ENCODE data around the gene SUSD4. TPM values are rescaled to one million over a fixed set of nuclear protein-coding genes. Genes with fewer than 3 reads are reported as not detected.
A peak's percentile ranks its signal among the peaks of the same experiment; 100 is the strongest.

Gene SUSD4
- total RNA-seq, 2 experiments from 2014 or later, result 0.17 TPM; not detected in 1

GRCh38 chr1:223243441-223244050, 120.4 kb downstream of the SUSD4 start:
- ATAC-seq (ENCODE audit: low read depth) (no peak), DNase-seq (no peak)
- Mint-ChIP-seq H3K27me3 (peaks cover 12% of the 10 kb centered on the region), H3K4me3 (no peak overlapping the region), H3K9me3 (no peaks in the 10 kb centered on the region), H3K36me3 (peaks cover 2% of the 10 kb centered on the region), H3K27ac (no peak overlapping the region), H3K4me1 (peaks cover 22% of the 10 kb centered on the region)
- POLR2A ChIA-PET, result no interaction called here

DNA sequence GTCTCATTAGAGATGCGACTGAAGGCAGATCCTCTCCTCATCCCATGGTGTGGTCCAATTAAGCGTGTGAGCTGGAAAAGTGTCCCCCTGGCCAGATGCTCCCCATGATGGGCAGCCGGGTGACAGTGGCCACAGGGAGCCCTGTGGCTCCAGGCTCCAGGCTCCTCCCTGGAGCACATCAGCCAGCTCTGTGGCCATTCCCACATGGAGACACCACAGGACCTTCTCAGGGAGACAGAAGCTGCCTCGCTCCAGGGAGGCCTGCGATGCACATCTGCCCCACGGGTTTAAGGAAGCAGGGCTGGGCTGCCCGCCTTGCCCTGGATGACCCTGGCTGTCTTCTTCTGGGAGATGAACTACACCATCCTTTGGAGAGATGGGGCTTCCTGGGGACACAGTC, 121.0 kb downstream of the SUSD4 start:
- POLR2A ChIA-PET, result no interaction called here
- ATAC-seq (ENCODE audit: low read depth), result no peak
- Mint-ChIP-seq H3K27ac (no peak overlapping the region), H3K4me3 (no peak overlapping the region), H3K36me3 (peaks cover 2% of the 10 kb centered on the region), H3K4me1 (peaks cover 17% of the 10 kb centered on the region), H3K27me3 (peaks cover 12% of the 10 kb centered on the region), H3K9me3 (peaks cover 3% of the 10 kb centered on the region)
- no peak for DNase-seq

GRCh38 chr1:223242382-223242955, 121.5 kb downstream of the SUSD4 start:
- Mint-ChIP-seq H3K27ac (no peak overlapping the region), H3K36me3 (peaks cover 2% of the 10 kb centered on the region), H3K9me3 (peaks cover 3% of the 10 kb centered on the region), H3K4me3 (no peak overlapping the region), H3K4me1 (peaks cover 17% of the 10 kb centered on the region), H3K27me3 (peaks cover 12% of the 10 kb centered on the region)
- DNase-seq (no peak), ATAC-seq (ENCODE audit: low read depth) (no peak)
- POLR2A ChIA-PET, result no interaction called here

DNA sequence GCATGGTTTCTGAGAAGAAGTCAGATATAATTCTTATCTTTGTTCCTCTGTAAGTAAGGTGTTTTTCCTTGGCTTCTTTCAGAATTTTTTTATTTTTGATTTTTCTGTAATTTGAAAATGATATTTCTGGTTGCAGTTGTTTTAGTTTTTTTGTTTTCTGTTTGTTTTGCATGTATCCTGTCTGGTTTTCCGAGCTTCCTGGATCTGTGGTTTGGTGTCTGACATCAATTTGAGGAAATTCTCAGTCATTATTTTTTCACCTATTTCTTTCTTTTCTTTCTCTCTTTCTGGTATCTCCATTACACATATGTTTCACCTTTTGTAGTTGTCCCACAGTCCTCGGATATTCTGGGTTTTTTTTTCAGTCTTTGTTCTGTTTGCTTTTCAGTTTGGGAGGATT, 123.9 kb downstream of the SUSD4 start:
- no peak for ATAC-seq (ENCODE audit: low read depth)
- H3K27ac Mint-ChIP-seq, result no peak overlapping the region
- no peak for DNase-seq
- H3K36me3 Mint-ChIP-seq, result no peaks in the 10 kb centered on the region
- peaks cover 4% of the 10 kb centered on the region for H3K27me3 Mint-ChIP-seq
- POLR2A ChIA-PET, result no interaction called here
- H3K9me3 Mint-ChIP-seq, result peaks cover 7% of the 10 kb centered on the region
- peaks cover 12% of the 10 kb centered on the region for H3K4me1 Mint-ChIP-seq
- no peak overlapping the region for H3K4me3 Mint-ChIP-seq

DNA sequence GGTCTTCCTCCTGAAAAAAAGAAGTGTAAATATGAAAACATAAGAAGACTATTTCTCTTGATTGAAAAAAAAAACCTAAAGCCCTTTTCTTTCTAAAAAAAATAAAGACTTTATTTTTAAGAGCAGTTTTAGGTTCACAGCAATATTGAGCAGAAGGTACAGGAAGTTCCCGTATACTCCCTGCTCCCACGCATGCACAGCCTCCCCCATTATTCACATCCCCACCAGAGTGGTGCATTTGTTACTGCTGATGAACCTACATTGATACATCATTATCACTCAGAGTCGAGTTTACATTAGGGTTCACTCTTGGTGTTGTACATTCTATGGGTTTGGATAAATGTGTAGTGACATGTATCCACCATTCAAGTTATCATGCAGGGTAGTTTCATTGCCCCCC, 128.9 kb downstream of the SUSD4 start:
- Mint-ChIP-seq H3K4me1 (peaks cover 8% of the 10 kb centered on the region), H3K27me3 (peaks cover under 1% of the 10 kb centered on the region), H3K36me3 (peaks cover 2% of the 10 kb centered on the region), H3K27ac (no peak overlapping the region), H3K4me3 (no peak overlapping the region), H3K9me3 (peaks cover 7% of the 10 kb centered on the region)
- ATAC-seq (ENCODE audit: low read depth) (no peak), DNase-seq (no peak)
- POLR2A ChIA-PET, result no interaction called here

- Mint-ChIP-seq H3K4me1 (peaks cover 13% of the 10 kb centered on the region), H3K27me3 (no peaks in the 10 kb centered on the region), H3K27ac (no peak overlapping the region), H3K9me3 (peaks cover 7% of the 10 kb centered on the region), H3K36me3 (peaks cover 2% of the 10 kb centered on the region), H3K4me3 (no peak overlapping the region)
- no peak for DNase-seq
- ATAC-seq (ENCODE audit: low read depth), result no peak
- POLR2A ChIA-PET, result no interaction called here
Observed at GRCh38 chr1:223234534-223234933, 129.4 kb downstream of the SUSD4 start.

GRCh38 chr1:223234170-223234514, 129.8 kb downstream of the SUSD4 start:
- DNase-seq (no peak), ATAC-seq (ENCODE audit: low read depth) (no peak)
- no peak overlapping the region for H3K27ac Mint-ChIP-seq
- peaks cover 13% of the 10 kb centered on the region for H3K4me1 Mint-ChIP-seq
- H3K27me3 Mint-ChIP-seq, result no peaks in the 10 kb centered on the region
- no peak overlapping the region for H3K4me3 Mint-ChIP-seq
- peaks cover 7% of the 10 kb centered on the region for H3K9me3 Mint-ChIP-seq
- peaks cover 2% of the 10 kb centered on the region for H3K36me3 Mint-ChIP-seq
- POLR2A ChIA-PET, result no interaction called here

DNA sequence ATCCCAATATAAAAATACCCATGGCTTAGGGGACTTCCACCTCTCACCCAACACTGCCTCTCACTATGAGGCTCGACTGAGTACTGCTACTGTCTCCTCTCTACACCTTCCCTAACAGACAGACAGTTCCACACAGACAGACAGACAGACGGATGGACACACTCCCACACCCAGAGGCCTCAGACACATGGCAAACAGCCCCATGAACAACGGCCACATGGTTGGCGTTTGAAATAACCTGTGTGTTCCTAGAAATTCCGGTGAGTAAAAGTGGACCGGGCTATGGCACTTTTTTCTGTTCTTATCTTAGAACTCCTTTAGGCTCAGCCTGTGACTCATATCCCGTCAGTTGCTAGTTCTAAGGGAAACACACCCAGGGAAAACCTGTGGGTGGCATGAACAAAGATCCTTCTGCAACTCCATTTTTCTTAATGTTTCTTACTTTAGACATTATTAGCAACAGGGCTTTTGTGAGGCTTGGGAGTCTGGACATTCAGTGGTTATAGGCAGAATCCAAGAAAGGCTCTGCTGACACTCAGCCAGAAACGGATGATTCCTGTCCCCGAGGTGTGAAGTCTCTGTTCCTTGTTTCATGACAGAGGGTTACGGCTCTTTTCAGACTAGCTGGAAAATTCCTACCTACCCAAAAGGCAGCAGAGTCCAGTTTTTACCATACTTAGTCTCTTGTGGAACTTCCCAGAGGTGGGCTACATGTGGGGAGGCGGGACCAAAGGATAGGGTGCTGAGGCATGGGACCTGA, 130.4 kb downstream of the SUSD4 start:
- Mint-ChIP-seq H3K27ac (no peak overlapping the region), H3K4me1 (peaks cover 13% of the 10 kb centered on the region), H3K27me3 (no peaks in the 10 kb centered on the region), H3K36me3 (peaks cover 2% of the 10 kb centered on the region), H3K9me3 (peaks cover 7% of the 10 kb centered on the region), H3K4me3 (no peak overlapping the region)
- DNase-seq, result no peak
- no peak for ATAC-seq (ENCODE audit: low read depth)
- POLR2A ChIA-PET, result no interaction called here

DNA sequence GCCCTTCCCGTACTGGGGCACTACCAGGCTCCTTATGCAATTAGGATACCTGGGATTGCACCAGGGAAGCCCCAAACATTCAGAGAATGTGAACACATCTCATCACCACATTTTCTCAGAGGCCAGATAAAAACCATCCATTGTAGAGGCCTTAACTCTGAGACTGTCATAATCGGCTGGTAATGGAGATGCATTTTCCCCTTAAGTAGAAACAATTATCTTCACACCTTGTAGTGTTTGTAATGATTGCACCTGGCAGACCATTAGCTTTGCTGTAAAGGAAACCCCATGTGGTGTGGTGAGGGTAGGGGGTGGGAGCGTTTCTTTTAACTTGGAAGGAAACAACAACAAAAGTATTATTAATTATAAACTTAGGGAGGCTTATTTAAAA, 131.0 kb downstream of the SUSD4 start:
- peaks cover 13% of the 10 kb centered on the region for H3K4me1 Mint-ChIP-seq
- H3K4me3 Mint-ChIP-seq, result no peak overlapping the region
- H3K9me3 Mint-ChIP-seq, result peaks cover 4% of the 10 kb centered on the region
- no peaks in the 10 kb centered on the region for H3K27me3 Mint-ChIP-seq
- DNase-seq (no peak), ATAC-seq (ENCODE audit: low read depth) (no peak)
- POLR2A ChIA-PET, result no interaction called here
- peaks cover 2% of the 10 kb centered on the region for H3K36me3 Mint-ChIP-seq
- no peak overlapping the region for H3K27ac Mint-ChIP-seq

DNA sequence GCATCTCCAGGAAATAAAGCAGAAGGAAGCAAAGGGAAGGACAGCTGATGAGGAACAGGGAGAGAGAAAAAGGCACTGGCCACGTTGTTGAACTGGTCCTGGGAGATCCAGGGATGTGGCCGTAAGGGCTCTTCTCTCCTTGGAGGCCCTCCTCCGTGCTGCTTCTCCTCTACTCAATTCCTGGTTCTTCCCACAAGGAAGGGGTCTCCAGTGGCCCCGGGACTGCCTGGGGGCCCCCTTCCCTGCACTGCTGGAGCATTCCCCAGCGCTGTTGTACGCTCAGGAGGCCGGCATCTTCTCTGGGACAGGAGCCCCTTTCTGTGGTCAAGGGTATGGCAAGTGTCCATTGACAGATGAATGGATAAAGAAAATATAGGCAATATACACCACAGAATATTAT, 132.4 kb downstream of the SUSD4 start:
- Mint-ChIP-seq H3K27me3 (no peaks in the 10 kb centered on the region), H3K27ac (no peak overlapping the region), H3K4me3 (no peak overlapping the region), H3K4me1 (peaks cover 13% of the 10 kb centered on the region), H3K36me3 (peaks cover 2% of the 10 kb centered on the region), H3K9me3 (peaks cover 2% of the 10 kb centered on the region)
- POLR2A ChIA-PET, result no interaction called here
- DNase-seq, result no peak
- no peak for ATAC-seq (ENCODE audit: low read depth)

DNA sequence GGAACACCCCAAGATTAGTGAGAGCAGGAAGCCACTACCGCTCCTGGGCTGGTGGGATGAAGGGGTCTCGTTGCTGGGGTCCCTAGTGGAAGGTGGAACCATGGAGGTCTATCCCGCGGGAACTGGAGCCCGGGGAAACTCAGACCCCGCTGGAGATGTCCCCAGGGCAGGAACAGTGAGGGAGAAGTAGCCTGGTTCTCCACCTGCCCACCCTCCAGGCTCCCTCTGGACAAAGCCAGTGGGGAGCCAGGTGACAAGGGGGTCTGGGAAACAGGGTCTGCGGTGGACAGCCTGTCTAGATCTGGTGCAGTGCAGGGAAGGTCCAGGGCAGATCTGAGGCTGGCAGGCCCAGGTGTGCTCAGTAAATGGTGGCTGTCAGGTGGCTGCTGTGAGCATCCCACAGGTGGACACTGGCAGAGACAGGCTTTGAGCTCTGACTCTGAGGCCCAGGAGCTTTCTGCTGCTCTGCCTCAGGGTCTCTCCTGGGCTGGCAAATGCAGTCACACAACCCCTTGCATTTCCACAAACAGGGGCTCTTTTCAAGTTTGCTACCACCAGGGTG, 132.9 kb downstream of the SUSD4 start:
- Mint-ChIP-seq H3K27ac (peak overlapping the region; percentile 57), H3K4me3 (no peak overlapping the region), H3K36me3 (peaks cover 2% of the 10 kb centered on the region), H3K9me3 (peaks cover 2% of the 10 kb centered on the region), H3K27me3 (no peaks in the 10 kb centered on the region), H3K4me1 (peaks cover 13% of the 10 kb centered on the region)
- DNase-seq (no peak), ATAC-seq (ENCODE audit: low read depth) (no peak)
- POLR2A ChIA-PET, result no interaction called here

DNA sequence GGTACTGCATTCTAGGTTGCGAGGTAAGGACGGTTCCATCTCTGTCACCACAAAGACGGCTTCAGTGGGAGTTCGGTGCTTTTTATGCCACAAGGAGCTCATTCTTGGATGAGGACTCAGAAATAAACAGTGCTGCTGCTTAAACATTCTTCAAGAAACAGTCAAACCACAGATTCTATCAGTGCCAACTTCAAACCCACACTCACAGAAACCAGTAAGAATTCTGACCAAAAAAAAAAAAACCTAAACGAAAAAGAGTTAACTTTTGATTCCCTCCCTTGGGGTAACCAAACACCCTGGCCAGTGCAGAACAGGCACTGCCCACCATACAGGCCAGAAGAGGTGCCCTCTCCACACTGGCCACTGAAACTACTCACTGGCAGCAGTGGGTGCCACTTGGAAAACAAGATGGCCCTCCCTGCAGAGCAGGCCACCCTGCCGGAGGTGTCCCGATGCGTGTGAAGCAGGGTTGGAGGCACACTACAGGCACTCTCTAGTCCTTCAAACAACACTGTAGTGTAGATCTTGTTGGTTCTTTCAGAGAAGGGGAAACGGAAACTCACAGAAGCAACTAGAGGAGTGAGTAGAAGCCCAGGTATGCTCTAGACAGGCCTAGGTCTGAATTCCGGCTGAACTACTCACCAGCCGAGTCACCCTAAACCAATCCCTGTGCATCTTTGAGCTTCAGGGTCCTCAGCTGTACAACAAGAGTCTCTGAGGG, 133.7 kb downstream of the SUSD4 start:
- Mint-ChIP-seq H3K36me3 (peaks cover 2% of the 10 kb centered on the region), H3K27me3 (peaks cover 2% of the 10 kb centered on the region), H3K4me1 (peaks cover 13% of the 10 kb centered on the region), H3K4me3 (peak overlapping the region; percentile 21), H3K27ac (peak overlapping the region; percentile 57), H3K9me3 (no peaks in the 10 kb centered on the region)
- DNase-seq (peak; percentile 35), ATAC-seq (ENCODE audit: low read depth) (peak; percentile 77)
- POLR2A ChIA-PET, result no interaction called here

- Mint-ChIP-seq H3K36me3 (peaks cover 2% of the 10 kb centered on the region), H3K4me1 (peaks cover 13% of the 10 kb centered on the region), H3K9me3 (no peaks in the 10 kb centered on the region), H3K4me3 (peak overlapping the region; percentile 21), H3K27me3 (peaks cover 2% of the 10 kb centered on the region), H3K27ac (peak overlapping the region; percentile 57)
- POLR2A ChIA-PET, result no interaction called here
- no peak for DNase-seq
- ATAC-seq (ENCODE audit: low read depth), result no peak
Observed at GRCh38 chr1:223229756-223230155, 134.2 kb downstream of the SUSD4 start.

Data from activated naive CD8-positive, alpha-beta T cell treated with anti-CD3 and anti-CD28 coated beads, Interleukin-2, amount 10 ng/mL, durations not matched to agents 7 days and 5 days (primary cell).